Measurements from ENCODE around the gene RARG.

Gene RARG

GRCh38 chr12:53251477-53252348 lies 19.7 kb upstream of the RARG start (continued):
- TF ChIP-seq ZNF184 (tag by site-specific recombination; IDR thresholded peaks at IDR 0.05) (0 out of 2 replicates have a peak, but pooled peaks have one; percentile 21), ZNF19 (tag by site-specific recombination; IDR thresholded peaks at IDR 0.05; ENCODE audit: low read depth) (no peak), PRDM1 (tag by site-specific recombination; IDR thresholded peaks at IDR 0.05) (no peak), ZNF830 (tag by site-specific recombination; IDR thresholded peaks at IDR 0.05; ENCODE audit: low read depth) (no peak), REPIN1 (tag by site-specific recombination; IDR thresholded peaks at IDR 0.05; ENCODE audit: low read depth) (no peak), GLI2 (tag by site-specific recombination; IDR thresholded peaks at IDR 0.05; ENCODE audit: borderline replicate concordance, low read depth) (no peak), ZNF449 (tag by site-specific recombination; IDR thresholded peaks at IDR 0.05) (no peak), MEIS1 (CRISPR knock-in tag; IDR thresholded peaks at IDR 0.05; ENCODE audit: borderline replicate concordance) (no peak), ZNF670 (tag by site-specific recombination; IDR thresholded peaks at IDR 0.05; ENCODE audit: low read depth) (no peak), ZNF664 (tag by site-specific recombination; IDR thresholded peaks at IDR 0.05) (no peak), ZNF624 (tag by site-specific recombination; IDR thresholded peaks at IDR 0.05) (no peak), ZNF629 (tag by site-specific recombination; IDR thresholded peaks at IDR 0.05) (peak; percentile 50; the same call in 1 of the 2 replicates), ZNF658 (tag by site-specific recombination; IDR thresholded peaks at IDR 0.05) (no peak), ZBTB1 (tag by site-specific recombination; IDR thresholded peaks at IDR 0.05) (no peak), ZBTB8A (tag by site-specific recombination; IDR thresholded peaks at IDR 0.05) (peak; percentile 49), ZNF211 (tag by site-specific recombination; IDR thresholded peaks at IDR 0.05; ENCODE audit: low read depth) (no peak), ZNF843 (tag by site-specific recombination; IDR thresholded peaks at IDR 0.05) (0 out of 2 replicates have a peak, but pooled peaks have one; percentile 41), ZNF626 (tag by site-specific recombination; IDR thresholded peaks at IDR 0.05) (no peak), ZNF423 (tag by site-specific recombination; IDR thresholded peaks at IDR 0.05) (no peak), ZNF600 (tag by site-specific recombination; IDR thresholded peaks at IDR 0.05) (peak; percentile 71), ZSCAN23 (tag by site-specific recombination; IDR thresholded peaks at IDR 0.05) (no peak), ZNF544 (tag by site-specific recombination; IDR thresholded peaks at IDR 0.05) (no peak), TRIM28 (IDR thresholded peaks at IDR 0.05; ENCODE audit: borderline replicate concordance, low read length) (0 out of 2 replicates have a peak, but pooled peaks have one; percentile 41), ZBTB48 (tag by site-specific recombination; IDR thresholded peaks at IDR 0.05) (0 out of 2 replicates have a peak, but pooled peaks have one; percentile 30), ZBTB7A (tag by site-specific recombination; IDR thresholded peaks at IDR 0.05; ENCODE audit: low read depth) (no peak)
- TF ChIP-seq, protein P1, sequence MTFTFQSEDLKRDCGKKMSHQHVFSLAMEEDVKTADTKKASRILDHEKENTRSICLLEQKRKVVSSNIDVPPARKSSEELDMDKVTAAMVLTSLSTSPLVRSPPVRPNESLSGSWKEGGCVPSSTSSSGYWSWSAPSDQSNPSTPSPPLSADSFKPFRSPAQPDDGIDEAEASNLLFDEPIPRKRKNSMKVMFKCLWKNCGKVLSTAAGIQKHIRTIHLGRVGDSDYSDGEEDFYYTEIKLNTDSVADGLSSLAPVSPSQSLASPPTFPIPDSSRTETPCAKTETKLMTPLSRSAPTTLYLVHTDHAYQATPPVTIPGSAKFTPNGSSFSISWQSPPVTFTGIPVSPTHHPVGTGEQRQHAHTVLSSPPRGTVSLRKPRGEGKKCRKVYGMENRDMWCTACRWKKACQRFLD (tag by site-specific recombination; IDR thresholded peaks at IDR 0.05), result no peak
- TF ChIP-seq, protein P2, sequence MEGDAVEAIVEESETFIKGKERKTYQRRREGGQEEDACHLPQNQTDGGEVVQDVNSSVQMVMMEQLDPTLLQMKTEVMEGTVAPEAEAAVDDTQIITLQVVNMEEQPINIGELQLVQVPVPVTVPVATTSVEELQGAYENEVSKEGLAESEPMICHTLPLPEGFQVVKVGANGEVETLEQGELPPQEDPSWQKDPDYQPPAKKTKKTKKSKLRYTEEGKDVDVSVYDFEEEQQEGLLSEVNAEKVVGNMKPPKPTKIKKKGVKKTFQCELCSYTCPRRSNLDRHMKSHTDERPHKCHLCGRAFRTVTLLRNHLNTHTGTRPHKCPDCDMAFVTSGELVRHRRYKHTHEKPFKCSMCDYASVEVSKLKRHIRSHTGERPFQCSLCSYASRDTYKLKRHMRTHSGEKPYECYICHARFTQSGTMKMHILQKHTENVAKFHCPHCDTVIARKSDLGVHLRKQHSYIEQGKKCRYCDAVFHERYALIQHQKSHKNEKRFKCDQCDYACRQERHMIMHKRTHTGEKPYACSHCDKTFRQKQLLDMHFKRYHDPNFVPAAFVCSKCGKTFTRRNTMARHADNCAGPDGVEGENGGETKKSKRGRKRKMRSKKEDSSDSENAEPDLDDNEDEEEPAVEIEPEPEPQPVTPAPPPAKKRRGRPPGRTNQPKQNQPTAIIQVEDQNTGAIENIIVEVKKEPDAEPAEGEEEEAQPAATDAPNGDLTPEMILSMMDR (tag by site-specific recombination; IDR thresholded peaks at IDR 0.05), result peak; percentile 92
- TF ChIP-seq, protein P3, sequence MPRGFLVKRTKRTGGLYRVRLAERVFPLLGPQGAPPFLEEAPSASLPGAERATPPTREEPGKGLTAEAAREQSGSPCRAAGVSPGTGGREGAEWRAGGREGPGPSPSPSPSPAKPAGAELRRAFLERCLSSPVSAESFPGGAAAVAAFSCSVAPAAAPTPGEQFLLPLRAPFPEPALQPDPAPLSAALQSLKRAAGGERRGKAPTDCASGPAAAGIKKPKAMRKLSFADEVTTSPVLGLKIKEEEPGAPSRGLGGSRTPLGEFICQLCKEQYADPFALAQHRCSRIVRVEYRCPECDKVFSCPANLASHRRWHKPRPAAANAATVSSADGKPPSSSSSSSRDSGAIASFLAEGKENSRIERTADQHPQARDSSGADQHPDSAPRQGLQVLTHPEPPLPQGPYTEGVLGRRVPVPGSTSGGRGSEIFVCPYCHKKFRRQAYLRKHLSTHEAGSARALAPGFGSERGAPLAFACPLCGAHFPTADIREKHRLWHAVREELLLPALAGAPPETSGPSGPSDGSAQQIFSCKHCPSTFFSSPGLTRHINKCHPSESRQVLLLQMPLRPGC (tag by site-specific recombination; IDR thresholded peaks at IDR 0.05), result no peak; the same call in 1 of the 2 replicates
- TF ChIP-seq, protein P4, sequence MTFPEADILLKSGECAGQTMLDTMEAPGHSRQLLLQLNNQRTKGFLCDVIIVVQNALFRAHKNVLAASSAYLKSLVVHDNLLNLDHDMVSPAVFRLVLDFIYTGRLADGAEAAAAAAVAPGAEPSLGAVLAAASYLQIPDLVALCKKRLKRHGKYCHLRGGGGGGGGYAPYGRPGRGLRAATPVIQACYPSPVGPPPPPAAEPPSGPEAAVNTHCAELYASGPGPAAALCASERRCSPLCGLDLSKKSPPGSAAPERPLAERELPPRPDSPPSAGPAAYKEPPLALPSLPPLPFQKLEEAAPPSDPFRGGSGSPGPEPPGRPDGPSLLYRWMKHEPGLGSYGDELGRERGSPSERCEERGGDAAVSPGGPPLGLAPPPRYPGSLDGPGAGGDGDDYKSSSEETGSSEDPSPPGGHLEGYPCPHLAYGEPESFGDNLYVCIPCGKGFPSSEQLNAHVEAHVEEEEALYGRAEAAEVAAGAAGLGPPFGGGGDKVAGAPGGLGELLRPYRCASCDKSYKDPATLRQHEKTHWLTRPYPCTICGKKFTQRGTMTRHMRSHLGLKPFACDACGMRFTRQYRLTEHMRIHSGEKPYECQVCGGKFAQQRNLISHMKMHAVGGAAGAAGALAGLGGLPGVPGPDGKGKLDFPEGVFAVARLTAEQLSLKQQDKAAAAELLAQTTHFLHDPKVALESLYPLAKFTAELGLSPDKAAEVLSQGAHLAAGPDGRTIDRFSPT (tag by site-specific recombination; IDR thresholded peaks at IDR 0.05), result peak; percentile 55

Data from HEK293 (cell line).